ENCODE measurements around the gene TMPRSS3.

- TF ChIP-seq CTCF (conservative IDR thresholded peaks at IDR 0.05): no peak
- no peak for TF ChIP-seq EZH2 (IDR thresholded peaks at IDR 0.05; ENCODE audit: low read depth)
These were observed 21.9 kb downstream of the TMPRSS3 start for GRCh38 chr21:42373908-42374455.

All from PC-9 (cell line).